HepG2 (cell line): Measurements from ENCODE around the gene GRK3. TPM values are rescaled to one million over a fixed set of nuclear protein-coding genes. Genes with fewer than 3 reads are reported as not detected.

Source experiments
- HOXA3 ChIP-seq: sonication (generic); formaldehyde crosslinking; IDR thresholded peaks from 2 replicates; pipeline ENCODE4 v1.5.0; 2020; ENCODE audit warnings: missing genetic modification reagents
- KLF15 ChIP-seq: sonication (generic); formaldehyde crosslinking; IDR thresholded peaks from 2 replicates; pipeline ENCODE4 v1.8.1; 2023; ENCODE audit warnings: borderline replicate concordance, mild to moderate bottlenecking, inconsistent platforms, missing genetic modification reagents, mixed read lengths
- MTF1 ChIP-seq: sonication (generic); formaldehyde crosslinking; IDR thresholded peaks from 2 replicates; pipeline ENCODE4 v1.5.0; 2020; ENCODE audit warnings: missing genetic modification reagents
- NR2F1 ChIP-seq, 2 experiments: fragments of 450-650 bp in 1 of 2; formaldehyde crosslinking in 1 of 2; IDR thresholded peaks; 2 replicates each; pipeline versions ENCODE4 v1.5.0 to v1.6.1; 2016 to 2020; ENCODE audit warnings: mild to moderate bottlenecking in 1 of 2, missing compliant biosample characterization in 1 of 2, missing genetic modification reagents in 1 of 2, moderate library complexity in 1 of 2
- NR2F2 ChIP-seq: IDR thresholded peaks from 2 replicates; pipeline ENCODE4 v1.6.1; 2012; ENCODE audit warnings: low read depth, inconsistent platforms, borderline replicate concordance
- SP4 ChIP-seq: sonication (generic); formaldehyde crosslinking; IDR thresholded peaks from 2 replicates; pipeline ENCODE4 v1.8.1; 2023; ENCODE audit warnings: mild to moderate bottlenecking, missing genetic modification reagents
- THRA ChIP-seq: sonication (generic); formaldehyde crosslinking; IDR thresholded peaks from 2 replicates; pipeline ENCODE4 v1.4.0; 2020; ENCODE audit warnings: missing genetic modification reagents, borderline replicate concordance
- ZBTB7B ChIP-seq: sonication (generic); formaldehyde crosslinking; IDR thresholded peaks from 2 replicates; pipeline ENCODE4 v1.4.0; 2020; ENCODE audit warnings: missing genetic modification reagents
- ZFP36L2 ChIP-seq: sonication (generic); formaldehyde crosslinking; IDR thresholded peaks from 2 replicates; pipeline ENCODE4 v1.4.0; 2020; ENCODE audit warnings: missing genetic modification reagents
- ZNF343 ChIP-seq: sonication (generic); formaldehyde crosslinking; IDR thresholded peaks from 2 replicates; pipeline ENCODE4 v1.4.0; 2020; ENCODE audit warnings: mild to moderate bottlenecking, missing genetic modification reagents
- ZNF589 ChIP-seq: sonication (generic); formaldehyde crosslinking; conservative IDR thresholded peaks from 2 replicates; pipeline ENCODE4 v1.8.0; 2022; ENCODE audit warnings: mild to moderate bottlenecking, moderate library complexity, missing genetic modification reagents
- ZNF609 ChIP-seq: sonication (generic); formaldehyde crosslinking; IDR thresholded peaks from 2 replicates; pipeline ENCODE4 v1.4.0; 2020; ENCODE audit warnings: mild to moderate bottlenecking, missing genetic modification reagents, borderline replicate concordance
- ZNF703 ChIP-seq: sonication (generic); formaldehyde crosslinking; IDR thresholded peaks from 2 replicates; pipeline ENCODE4 v1.5.1; 2020; ENCODE audit warnings: missing genetic modification reagents, mild to moderate bottlenecking, moderate library complexity, borderline replicate concordance
- ZNF768 ChIP-seq: sonication (generic); formaldehyde crosslinking; IDR thresholded peaks from 2 replicates; pipeline ENCODE4 v1.4.0; 2020; ENCODE audit warnings: missing genetic modification reagents
- ZNF773 ChIP-seq: sonication (generic); formaldehyde crosslinking; IDR thresholded peaks from 2 replicates; pipeline ENCODE4 v1.4.0; 2020; ENCODE audit warnings: missing genetic modification reagents, borderline replicate concordance
- ZNF782 ChIP-seq: sonication (generic); formaldehyde crosslinking; IDR thresholded peaks from 2 replicates; pipeline ENCODE4 v1.4.0; 2020; ENCODE audit warnings: missing genetic modification reagents, mild to moderate bottlenecking, borderline replicate concordance
- ZNF816 ChIP-seq: sonication (generic); formaldehyde crosslinking; IDR thresholded peaks from 2 replicates; pipeline ENCODE4 v1.8.0; 2022; ENCODE audit warnings: missing genetic modification reagents, mild to moderate bottlenecking, borderline replicate concordance
- ZSCAN9 ChIP-seq: IDR thresholded peaks from 2 replicates; pipeline ENCODE4 v1.6.1; 2016; ENCODE audit warnings: borderline replicate concordance
- polyA plus RNA-seq, 8 experiments: library from polyadenylated mRNA; depleted of rRNA in 3 of 8; stranded (reverse) in 7 of 8; unstranded in 1 of 8; fragments of >200 nt; fragmentation: Illumina TruSeq in 4 of 8; extraction: Trizol in 4 of 8; gene quantifications; 2 replicates each; pipeline versions ENCODE4 v1.2.1 to v1.2.3, GENCODE V29; 2011 to 2016; ENCODE audit warnings: low read depth in 4 of 8, missing spikeins in 1 of 8, mixed read lengths in 1 of 8; ENCODE audit not compliant: insufficient read depth in 1 of 8
- total RNA-seq, 5 experiments: library from RNA; depleted of rRNA; stranded (reverse); fragments of >200 nt; fragmentation: Illumina TruSeq; extraction: Trizol; gene quantifications; 2 replicates each; pipeline ENCODE4 v1.2.3, GENCODE V29; 2016; ENCODE audit warnings: low read depth in 1 of 5
- TF ChIP-seq, protein P1 (sequence below): sonication (generic); formaldehyde crosslinking; IDR thresholded peaks from 2 replicates; pipeline ENCODE4 v1.4.0; 2020; ENCODE audit warnings: missing genetic modification reagents, low read depth, mild to moderate bottlenecking, borderline replicate concordance
- TF ChIP-seq, protein P2 (sequence below): sonication (generic); formaldehyde crosslinking; IDR thresholded peaks from 2 replicates; pipeline ENCODE4 v1.8.1; 2023; ENCODE audit warnings: mild to moderate bottlenecking, missing genetic modification reagents
- TF ChIP-seq, protein P3 (sequence below): sonication (generic); formaldehyde crosslinking; IDR thresholded peaks from 2 replicates; pipeline ENCODE4 v1.8.1; 2023; ENCODE audit warnings: mild to moderate bottlenecking, missing genetic modification reagents

The GRK3 gene
- total and polyA plus RNA-seq, 2 of the 13 experiments (the other 11 are each of a cell fraction or from before 2014, with no cell fraction given), result 8.5 to 16.7 TPM

GRCh38 chr22:25563761-25564319 lies 635 bp upstream of the GRK3 start (continued):
- TF ChIP-seq ZNF609 (CRISPR knock-in tag) (no peak), SP4 (CRISPR knock-in tag) (no peak), ZFP36L2 (CRISPR knock-in tag) (no peak), KLF15 (CRISPR knock-in tag) (no peak), ZNF703 (CRISPR knock-in tag) (no peak; the same call in 1 of the 2 replicates), ZNF768 (CRISPR knock-in tag) (no peak), ZNF816 (CRISPR knock-in tag) (no peak), ZNF782 (no peak; the same call in 1 of the 2 replicates), NR2F1 (CRISPR knock-in tag; IDR thresholded peaks at IDR 0.05) (no peak), ZSCAN9 (no peak), MTF1 (CRISPR knock-in tag) (no peak), ZNF589 (CRISPR knock-in tag) (no peak), THRA (CRISPR knock-in tag) (no peak), ZNF773 (CRISPR knock-in tag) (no peak), ZNF343 (CRISPR knock-in tag) (no peak), HOXA3 (peak; percentile 9), ZBTB7B (no peak), NR2F2 (no peak)
- TF ChIP-seq, protein P1, sequence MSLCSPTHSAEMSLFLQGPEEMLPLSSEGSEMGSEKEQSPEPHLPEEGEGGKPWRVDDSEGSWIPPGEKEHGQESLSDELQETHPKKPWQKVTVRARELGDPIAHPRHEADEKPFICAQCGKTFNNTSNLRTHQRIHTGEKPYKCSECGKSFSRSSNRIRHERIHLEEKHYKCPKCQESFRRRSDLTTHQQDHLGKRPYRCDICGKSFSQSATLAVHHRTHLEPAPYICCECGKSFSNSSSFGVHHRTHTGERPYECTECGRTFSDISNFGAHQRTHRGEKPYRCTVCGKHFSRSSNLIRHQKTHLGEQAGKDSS (CRISPR knock-in tag), result no peak
- TF ChIP-seq, protein P2, sequence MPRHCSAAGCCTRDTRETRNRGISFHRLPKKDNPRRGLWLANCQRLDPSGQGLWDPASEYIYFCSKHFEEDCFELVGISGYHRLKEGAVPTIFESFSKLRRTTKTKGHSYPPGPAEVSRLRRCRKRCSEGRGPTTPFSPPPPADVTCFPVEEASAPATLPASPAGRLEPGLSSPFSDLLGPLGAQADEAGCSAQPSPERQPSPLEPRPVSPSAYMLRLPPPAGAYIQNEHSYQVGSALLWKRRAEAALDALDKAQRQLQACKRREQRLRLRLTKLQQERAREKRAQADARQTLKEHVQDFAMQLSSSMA, result no peak
- TF ChIP-seq, protein P3, sequence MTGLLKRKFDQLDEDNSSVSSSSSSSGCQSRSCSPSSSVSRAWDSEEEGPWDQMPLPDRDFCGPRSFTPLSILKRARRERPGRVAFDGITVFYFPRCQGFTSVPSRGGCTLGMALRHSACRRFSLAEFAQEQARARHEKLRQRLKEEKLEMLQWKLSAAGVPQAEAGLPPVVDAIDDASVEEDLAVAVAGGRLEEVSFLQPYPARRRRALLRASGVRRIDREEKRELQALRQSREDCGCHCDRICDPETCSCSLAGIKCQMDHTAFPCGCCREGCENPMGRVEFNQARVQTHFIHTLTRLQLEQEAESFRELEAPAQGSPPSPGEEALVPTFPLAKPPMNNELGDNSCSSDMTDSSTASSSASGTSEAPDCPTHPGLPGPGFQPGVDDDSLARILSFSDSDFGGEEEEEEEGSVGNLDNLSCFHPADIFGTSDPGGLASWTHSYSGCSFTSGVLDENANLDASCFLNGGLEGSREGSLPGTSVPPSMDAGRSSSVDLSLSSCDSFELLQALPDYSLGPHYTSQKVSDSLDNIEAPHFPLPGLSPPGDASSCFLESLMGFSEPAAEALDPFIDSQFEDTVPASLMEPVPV, result no peak
